NCI-H82 treated with DMSO at 0.1 percent for 48 hours (cell line): ENCODE data around the gene PCDHGA7.
"Not testable (repeated sequence)": the region's sequence is repeated elsewhere in the genome, so short reads cannot be mapped to it uniquely, and the experiment has no call there.

Experiments used
- DNase-seq: peaks from one replicate; lab custom pipeline; 2025; ENCODE audit not compliant: unreplicated experiment; lab: John Stamatoyannopoulos, UW

The PCDHGA7 gene

DNA sequence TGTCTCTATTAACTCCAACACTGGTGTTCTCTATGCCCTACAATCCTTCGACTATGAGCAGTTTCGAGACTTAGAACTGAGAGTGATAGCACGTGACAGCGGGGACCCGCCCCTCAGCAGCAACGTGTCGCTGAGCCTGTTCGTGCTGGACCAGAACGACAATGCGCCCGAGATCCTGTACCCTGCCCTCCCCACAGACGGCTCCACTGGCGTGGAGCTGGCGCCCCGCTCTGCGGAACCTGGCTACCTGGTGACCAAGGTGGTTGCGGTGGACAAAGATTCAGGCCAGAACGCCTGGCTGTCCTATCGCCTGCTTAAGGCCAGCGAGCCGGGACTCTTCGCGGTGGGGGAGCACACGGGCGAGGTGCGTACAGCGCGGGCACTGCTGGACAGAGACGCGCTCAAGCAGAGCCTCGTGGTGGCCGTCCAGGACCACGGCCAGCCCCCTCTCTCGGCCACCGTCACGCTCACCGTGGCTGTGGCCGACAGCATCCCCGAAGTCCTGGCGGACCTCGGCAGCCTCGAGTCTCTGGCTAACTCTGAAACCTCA, 40.3 kb downstream of the PCDHGA7 start:
- no peak for DNase-seq

DNA sequence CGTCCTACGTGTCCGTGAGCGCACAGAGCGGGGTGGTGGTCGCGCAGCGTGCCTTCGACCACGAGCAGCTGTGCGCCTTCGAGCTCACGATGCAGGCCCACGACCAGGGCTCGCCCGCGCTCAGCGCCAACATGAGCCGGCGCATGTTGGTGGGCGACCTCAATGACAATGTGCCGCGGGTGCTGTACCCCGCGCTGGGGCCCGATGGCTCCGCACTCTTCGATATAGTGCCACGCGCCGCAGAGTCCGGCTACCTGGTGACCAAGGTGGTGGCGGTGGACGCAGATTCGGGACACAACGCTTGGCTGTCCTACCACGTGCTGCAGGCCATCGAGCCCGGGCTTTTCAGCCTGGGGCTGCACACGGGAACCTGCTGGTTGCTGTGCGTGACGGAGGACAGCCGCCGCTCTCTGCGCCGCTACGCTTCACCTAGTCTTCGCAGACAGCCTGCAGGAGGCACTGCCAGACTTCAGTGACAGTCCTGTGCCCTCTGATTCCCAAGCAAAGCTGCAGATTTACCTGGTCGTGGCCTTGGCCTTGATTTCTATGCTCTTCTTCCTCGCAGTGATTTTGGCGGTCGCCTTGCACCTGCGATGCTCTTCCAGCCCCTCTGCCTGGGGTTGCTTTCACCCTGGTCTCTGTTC, 45.4 kb downstream of the PCDHGA7 start:
- no peak for DNase-seq

DNA sequence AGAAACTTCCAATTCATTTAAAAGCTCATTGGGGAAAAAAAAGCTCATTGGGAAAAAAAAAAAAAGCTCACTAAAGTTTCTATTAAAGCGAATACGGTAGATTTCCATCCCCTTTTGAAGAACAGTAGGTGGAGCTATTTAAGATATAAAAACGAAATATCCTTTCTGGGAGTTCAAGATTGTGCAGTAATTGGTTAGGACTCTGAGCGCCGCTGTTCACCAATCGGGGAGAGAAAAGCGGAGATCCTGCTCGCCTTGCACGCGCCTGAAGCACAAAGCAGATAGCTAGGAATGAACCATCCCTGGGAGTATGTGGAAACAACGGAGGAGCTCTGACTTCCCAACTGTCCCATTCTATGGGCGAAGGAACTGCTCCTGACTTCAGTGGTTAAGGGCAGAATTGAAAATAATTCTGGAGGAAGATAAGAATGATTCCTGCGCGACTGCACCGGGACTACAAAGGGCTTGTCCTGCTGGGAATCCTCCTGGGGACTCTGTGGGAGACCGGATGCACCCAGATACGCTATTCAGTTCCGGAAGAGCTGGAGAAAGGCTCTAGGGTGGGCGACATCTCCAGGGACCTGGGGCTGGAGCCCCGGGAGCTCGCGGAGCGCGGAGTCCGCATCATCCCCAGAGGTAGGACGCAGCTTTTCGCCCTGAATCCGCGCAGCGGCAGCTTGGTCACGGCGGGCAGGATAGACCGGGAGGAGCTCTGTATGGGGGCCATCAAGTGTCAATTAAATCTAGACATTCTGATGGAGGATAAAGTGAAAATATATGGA, 48.0 kb downstream of the PCDHGA7 start, which contains the start of gene PCDHGA12:
PCDHGA12 (plus strand) TSS at position 176 of the 782 bp plus-strand sequence; CDS start at position 429, 253 bp downstream.
- DNase-seq: no peak

DNA sequence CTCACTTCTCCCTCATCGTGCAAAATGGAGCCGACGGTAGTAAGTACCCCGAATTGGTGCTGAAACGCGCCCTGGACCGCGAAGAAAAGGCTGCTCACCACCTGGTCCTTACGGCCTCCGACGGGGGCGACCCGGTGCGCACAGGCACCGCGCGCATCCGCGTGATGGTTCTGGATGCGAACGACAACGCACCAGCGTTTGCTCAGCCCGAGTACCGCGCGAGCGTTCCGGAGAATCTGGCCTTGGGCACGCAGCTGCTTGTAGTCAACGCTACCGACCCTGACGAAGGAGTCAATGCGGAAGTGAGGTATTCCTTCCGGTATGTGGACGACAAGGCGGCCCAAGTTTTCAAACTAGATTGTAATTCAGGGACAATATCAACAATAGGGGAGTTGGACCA, 48.7 kb downstream of the PCDHGA7 start:
- no peak for DNase-seq

DNA sequence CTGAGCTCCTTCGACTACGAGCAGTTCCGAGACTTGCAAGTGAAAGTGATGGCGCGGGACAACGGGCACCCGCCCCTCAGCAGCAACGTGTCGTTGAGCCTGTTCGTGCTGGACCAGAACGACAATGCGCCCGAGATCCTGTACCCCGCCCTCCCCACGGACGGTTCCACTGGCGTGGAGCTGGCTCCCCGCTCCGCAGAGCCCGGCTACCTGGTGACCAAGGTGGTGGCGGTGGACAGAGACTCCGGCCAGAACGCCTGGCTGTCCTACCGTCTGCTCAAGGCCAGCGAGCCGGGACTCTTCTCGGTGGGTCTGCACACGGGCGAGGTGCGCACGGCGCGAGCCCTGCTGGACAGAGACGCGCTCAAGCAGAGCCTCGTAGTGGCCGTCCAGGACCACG, 49.8 kb downstream of the PCDHGA7 start:
- not testable (repeated sequence) for DNase-seq

DNA sequence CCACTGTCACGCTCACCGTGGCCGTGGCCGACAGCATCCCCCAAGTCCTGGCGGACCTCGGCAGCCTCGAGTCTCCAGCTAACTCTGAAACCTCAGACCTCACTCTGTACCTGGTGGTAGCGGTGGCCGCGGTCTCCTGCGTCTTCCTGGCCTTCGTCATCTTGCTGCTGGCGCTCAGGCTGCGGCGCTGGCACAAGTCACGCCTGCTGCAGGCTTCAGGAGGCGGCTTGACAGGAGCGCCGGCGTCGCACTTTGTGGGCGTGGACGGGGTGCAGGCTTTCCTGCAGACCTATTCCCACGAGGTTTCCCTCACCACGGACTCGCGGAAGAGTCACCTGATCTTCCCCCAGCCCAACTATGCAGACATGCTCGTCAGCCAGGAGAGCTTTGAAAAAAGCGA, 50.2 kb downstream of the PCDHGA7 start:
- DNase-seq: not testable (repeated sequence)

DNA sequence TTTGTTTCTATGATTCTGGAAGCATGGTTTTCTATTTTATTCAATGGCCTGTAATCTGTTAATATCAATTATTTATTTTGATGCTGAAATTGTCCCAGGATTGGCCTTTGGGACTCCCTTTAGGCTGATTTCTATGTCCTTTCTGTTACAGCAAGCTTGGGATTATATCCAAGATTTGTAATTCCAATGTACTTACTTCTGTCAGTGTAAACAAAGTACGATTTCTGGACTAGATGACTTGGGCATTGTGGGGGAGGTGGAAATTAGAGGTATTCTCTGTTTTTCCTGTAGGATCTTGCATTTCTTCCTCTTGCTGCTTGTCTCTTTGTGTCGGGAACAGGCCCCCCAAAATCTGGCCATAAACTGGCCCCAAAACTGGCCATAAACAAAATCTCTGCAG, 51.5 kb downstream of the PCDHGA7 start:
- no peak for DNase-seq
